Neural progenitor cell (in vitro differentiated cells): Measurements from ENCODE around the gene CCNB1IP1.

ENCODE experiments used
- CTCF ChIP-seq: fragments of 200-600 bp; sonication (generic); IDR thresholded peaks from 2 replicates; pipeline ENCODE4 v1.5.1; 2017; ENCODE audit warnings: antibody characterized with exemption, mild to moderate bottlenecking
- EZH2 ChIP-seq: fragments of 200-600 bp; sonication (generic); IDR thresholded peaks from 2 replicates; pipeline ENCODE4 v1.6.1; 2017; ENCODE audit warnings: antibody characterized with exemption, mild to moderate bottlenecking, moderate library complexity
- EZH2phosphoT487 ChIP-seq: fragments of 200-600 bp; sonication (generic); IDR thresholded peaks from 2 replicates; pipeline ENCODE4 v1.6.1; 2017; ENCODE audit warnings: antibody characterized with exemption

GRCh38 chr14:20333494-20333841 lies 389 bp upstream of the CCNB1IP1 start:
- TF ChIP-seq CTCF (no peak), EZH2phosphoT487 (no peak), EZH2 (no peak)
